Stimulated activated naive CD8-positive, alpha-beta T cell treated with anti-CD3 and anti-CD28 coated beads, Interleukin-15, amount 100 ng/mL, for 72 hours (primary cell): Measurements from ENCODE around the gene YAF2.

ENCODE experiments used
- ATAC-seq: fragments of 150-1000 bp; cut with Tn5 transposase; 2 replicates; pipeline ENCODE4 v1.10.0; 2021; ENCODE audit warnings: mild to moderate bottlenecking, moderate library complexity
- DNase-seq, 2 donors: peaks; one replicate each; pipeline ENCODE4 v3.0.0; 2021 to 2022
- H3K27ac Mint-ChIP-seq, 2 donors: one replicate each; pipeline ENCODE4 v1.8.0; 2022; ENCODE audit warnings: mild to moderate bottlenecking in 2 of 2, mixed read lengths in 2 of 2, moderate library complexity in 2 of 2
- H3K27me3 Mint-ChIP-seq: one replicate; pipeline ENCODE4 v1.8.0; 2022; ENCODE audit warnings: mixed read lengths
- H3K4me1 Mint-ChIP-seq: one replicate; pipeline ENCODE4 v1.8.0; 2022; ENCODE audit warnings: mild to moderate bottlenecking, mixed read lengths
- H3K4me3 Mint-ChIP-seq, 2 donors: one replicate each; pipeline ENCODE4 v1.8.0; 2022; ENCODE audit warnings: mild to moderate bottlenecking in 2 of 2, mixed read lengths in 2 of 2, moderate library complexity in 1 of 2
- H3K9me3 Mint-ChIP-seq, 2 donors: one replicate each; pipeline ENCODE4 v1.8.0; 2022; ENCODE audit warnings: mixed read lengths in 2 of 2

YAF2 gene

GRCh38 chr12:42124764-42125387 lies 113.2 kb downstream of the YAF2 start:
- Mint-ChIP-seq H3K4me3 (no peak overlapping the region), H3K27ac (no peak overlapping the region), H3K27me3 (no peaks in the 10 kb centered on the region), H3K9me3 (no peaks in the 10 kb centered on the region), H3K4me1 (peaks cover 26% of the 10 kb centered on the region)
- ATAC-seq (no peak), DNase-seq (no peak)

DNA sequence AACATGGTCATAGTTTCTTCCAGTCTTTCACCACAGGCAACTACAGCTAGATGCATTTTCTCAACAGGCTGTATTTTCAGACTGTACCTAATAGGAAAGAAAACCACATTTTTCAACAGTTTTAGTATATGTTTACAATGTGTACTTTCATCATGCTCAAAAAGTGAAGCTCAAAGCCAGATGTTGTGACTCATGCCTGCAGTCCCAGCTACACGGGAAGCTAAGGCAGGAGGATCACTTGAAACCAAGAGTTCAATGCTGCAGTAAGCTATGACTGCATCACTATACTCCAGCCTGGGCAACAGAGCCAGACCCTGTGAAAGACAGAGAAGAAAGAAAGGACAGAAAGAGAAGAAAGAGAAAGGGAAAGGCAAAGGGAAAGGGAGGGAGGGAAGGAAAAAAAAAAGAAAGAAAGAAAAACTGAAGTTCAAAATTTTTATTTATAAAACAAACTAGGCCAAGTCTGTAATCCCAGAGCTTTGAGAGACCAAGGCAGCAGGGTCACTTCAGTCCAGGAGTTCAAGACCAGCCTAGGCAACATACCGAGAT lies 118.9 kb downstream of the YAF2 start:
- ATAC-seq (no peak), DNase-seq (no peak)
- peaks cover 3 to 4% of the 10 kb centered on the region in 2 donors for H3K9me3 Mint-ChIP-seq
- no peaks in the 10 kb centered on the region for H3K27me3 Mint-ChIP-seq
- H3K27ac Mint-ChIP-seq, result no peak overlapping the region
- H3K4me3 Mint-ChIP-seq, result no peak overlapping the region
- H3K4me1 Mint-ChIP-seq, result peaks cover 10% of the 10 kb centered on the region

DNA sequence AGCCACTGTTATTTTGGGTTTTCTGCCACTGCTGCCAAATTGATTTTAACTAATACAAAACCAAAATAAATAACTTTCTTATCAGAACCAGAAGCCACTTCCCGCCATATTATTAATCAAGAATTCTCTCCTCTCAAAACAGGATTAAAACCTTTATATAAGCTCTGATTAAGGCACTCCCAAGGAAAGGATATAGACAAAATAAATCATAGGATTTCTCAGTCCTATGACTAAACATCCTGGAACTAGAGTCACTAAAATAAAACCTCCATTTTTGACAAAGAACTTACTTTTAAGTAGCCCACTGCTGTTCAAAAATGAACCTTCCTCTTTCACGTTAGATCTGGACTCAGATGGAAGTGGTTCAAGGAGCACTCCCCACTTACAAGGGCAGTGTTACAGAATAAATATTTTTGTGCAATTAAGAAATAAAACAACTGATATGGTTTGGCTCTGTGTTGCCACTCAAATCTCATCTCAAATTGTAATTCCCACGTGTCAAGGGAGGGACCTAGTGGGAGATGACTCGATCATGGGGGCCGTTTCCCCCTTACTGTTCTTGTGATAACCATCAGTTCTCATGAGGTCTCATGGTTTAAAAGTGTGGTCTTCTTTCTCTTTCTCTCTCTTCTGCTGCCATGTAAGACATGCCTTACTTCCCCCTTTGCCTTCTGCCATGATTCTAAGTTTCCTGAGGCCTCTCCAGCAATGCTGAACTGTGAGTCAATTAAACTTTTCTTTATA lies 119.7 kb downstream of the YAF2 start:
- Mint-ChIP-seq H3K4me1 (peaks cover 10% of the 10 kb centered on the region), H3K27ac (no peak overlapping the region), H3K9me3 (peaks cover 8 to 9% of the 10 kb centered on the region in 2 donors), H3K4me3 (no peak overlapping the region), H3K27me3 (no peaks in the 10 kb centered on the region)
- no peak for DNase-seq
- ATAC-seq, result no peak

- Mint-ChIP-seq H3K4me3 (no peak overlapping the region), H3K9me3 (peaks cover 10 to 18% of the 10 kb centered on the region in 2 donors), H3K27me3 (no peaks in the 10 kb centered on the region), H3K4me1 (no peaks in the 10 kb centered on the region), H3K27ac (no peak overlapping the region)
- DNase-seq (no peak), ATAC-seq (no peak)
These were observed 129.0 kb downstream of the YAF2 start for GRCh38 chr12:42109031-42109430.
